ENCODE measurements around the gene MYCBPAP.
"Not testable (repeated sequence)": the region's sequence is repeated elsewhere in the genome, so short reads cannot be mapped to it uniquely, and the experiment has no call there.

Gene MYCBPAP

GRCh38 chr17:50471009-50471905, 37.0 kb upstream of the MYCBPAP start:
- FAIRE-seq (no peak), DNase-seq (ENCODE audit: low spot score) (no peak)

GRCh38 chr17:50472286-50472685, 36.0 kb upstream of the MYCBPAP start:
- no peak for DNase-seq (ENCODE audit: low spot score)
- FAIRE-seq, result no peak

- FAIRE-seq, result not testable (repeated sequence)
- DNase-seq (ENCODE audit: low spot score), result peak; percentile 35
Observed at GRCh38 chr17:50472761-50473161, 35.5 kb upstream of the MYCBPAP start.

- FAIRE-seq, result no peak
Observed at GRCh38 chr17:50473901-50474300, 34.3 kb upstream of the MYCBPAP start.

GRCh38 chr17:50474523-50474922, 33.7 kb upstream of the MYCBPAP start:
- FAIRE-seq (no peak), DNase-seq (ENCODE audit: low spot score) (no peak)

More at GRCh38 chr17:50473901-50474300, 34.3 kb upstream of the MYCBPAP start:
- DNase-seq (ENCODE audit: low spot score), result no peak

- DNase-seq (ENCODE audit: low spot score) (no peak), FAIRE-seq (no peak)
Observed at GRCh38 chr17:50475362-50475761, 32.9 kb upstream of the MYCBPAP start.

GRCh38 chr17:50475775-50476544, 32.3 kb upstream of the MYCBPAP start:
- not testable (repeated sequence) for FAIRE-seq; DNase-seq (ENCODE audit: low spot score)

- DNase-seq (ENCODE audit: low spot score) (no peak), FAIRE-seq (no peak)
Observed at GRCh38 chr17:50476545-50477315, 31.5 kb upstream of the MYCBPAP start.

GRCh38 chr17:50477976-50478375, 30.3 kb upstream of the MYCBPAP start:
- no peak for FAIRE-seq
- no peak for DNase-seq (ENCODE audit: low spot score)

GRCh38 chr17:50478391-50479381, 29.6 kb upstream of the MYCBPAP start, which contains the start of gene RSAD1:
TSS of gene RSAD1 (plus strand) at chr17:50478860. CDS start at chr17:50478885, 25 bp downstream.
- DNase-seq (ENCODE audit: low spot score) (peak; percentile 92), FAIRE-seq (no peak)

GRCh38 chr17:50479522-50480141, 28.6 kb upstream of the MYCBPAP start:
- DNase-seq (ENCODE audit: low spot score) (peak; percentile 90), FAIRE-seq (no peak)

- DNase-seq (ENCODE audit: low spot score) (no peak), FAIRE-seq (no peak)
Observed at GRCh38 chr17:50480142-50480764, 28.0 kb upstream of the MYCBPAP start.

- FAIRE-seq (no peak), DNase-seq (ENCODE audit: low spot score) (no peak)
Observed at GRCh38 chr17:50480854-50481490, 27.3 kb upstream of the MYCBPAP start.

GRCh38 chr17:50481648-50482047, 26.6 kb upstream of the MYCBPAP start:
- no peak for DNase-seq (ENCODE audit: low spot score)
- no peak for FAIRE-seq

GRCh38 chr17:50482110-50482509, 26.1 kb upstream of the MYCBPAP start:
- no peak for DNase-seq (ENCODE audit: low spot score)
- FAIRE-seq, result no peak

GRCh38 chr17:50482516-50482915, 25.7 kb upstream of the MYCBPAP start:
- DNase-seq (ENCODE audit: low spot score) (peak; percentile 88), FAIRE-seq (peak; percentile 63)

- FAIRE-seq (no peak), DNase-seq (ENCODE audit: low spot score) (no peak)
Observed at GRCh38 chr17:50483266-50483665, 25.0 kb upstream of the MYCBPAP start.

- FAIRE-seq, result no peak
- DNase-seq (ENCODE audit: low spot score), result no peak
Observed at GRCh38 chr17:50484386-50485155, 23.7 kb upstream of the MYCBPAP start.

All from urothelium cell line (cell line).